Measurements from ENCODE around the gene PEMT. TPM values are rescaled to one million over a fixed set of nuclear protein-coding genes. Genes with fewer than 3 reads are reported as not detected.

PEMT gene
- total RNA-seq, 4 donors from 2014 or later: 24.6 to 32.2 (median 28.2) TPM

GRCh38 chr17:17533901-17534441, 57.5 kb downstream of the PEMT start:
- H3K27ac ChIP-seq: no peak overlapping the region

GRCh38 chr17:17532991-17533390, 58.5 kb downstream of the PEMT start:
- H3K36me3 ChIP-seq: no peaks in the 10 kb centered on the region
- WGBS, 2 donors: 79% methylated on average over 1 of the region's 1 CpG
- H3K4me3 ChIP-seq: no peak overlapping the region
- H3K27ac ChIP-seq: no peak overlapping the region
- no peaks in the 10 kb centered on the region for H3K9me3 ChIP-seq
- intact Hi-C loops (cut with DNase I): no loop called here
- TF ChIP-seq CTCF (IDR thresholded peaks at IDR 0.05) (no peak), POLR2A (IDR thresholded peaks at IDR 0.05) (no peak)
- DNase-seq: no peak
- peaks cover 0 to 4% (median 0%) of the 10 kb centered on the region in 3 donors for H3K4me1 ChIP-seq
- H3K27me3 ChIP-seq: no peaks in the 10 kb centered on the region

More at GRCh38 chr17:17533901-17534441, 57.5 kb downstream of the PEMT start:
- no peak for DNase-seq
- no peaks in the 10 kb centered on the region for H3K36me3 ChIP-seq
- no peaks in the 10 kb centered on the region for H3K27me3 ChIP-seq
- TF ChIP-seq CTCF (IDR thresholded peaks at IDR 0.05) (no peak), POLR2A (IDR thresholded peaks at IDR 0.05) (no peak)
- no peaks in the 10 kb centered on the region for H3K9me3 ChIP-seq
- no peak overlapping the region for H3K4me3 ChIP-seq
- peaks cover 0 to 11% (median 0%) of the 10 kb centered on the region in 3 donors for H3K4me1 ChIP-seq
- WGBS, 2 donors: 43 to 53% methylated on average over 1 to 3 of the region's 3 CpGs
- intact Hi-C loops (cut with DNase I): no loop called here

- WGBS, 2 donors: 89 to 94% methylated on average over 4 of the region's 4 CpGs
- DNase-seq: no peak
- intact Hi-C loops (cut with DNase I): no loop called here
- H3K27ac ChIP-seq: no peak overlapping the region
- peaks cover 0 to 6% (median 0%) of the 10 kb centered on the region in 3 donors for H3K4me1 ChIP-seq
- no peak overlapping the region for H3K4me3 ChIP-seq
- H3K9me3 ChIP-seq: no peaks in the 10 kb centered on the region
- H3K36me3 ChIP-seq: no peaks in the 10 kb centered on the region
- no peaks in the 10 kb centered on the region for H3K27me3 ChIP-seq
- TF ChIP-seq POLR2A (IDR thresholded peaks at IDR 0.05) (no peak), CTCF (IDR thresholded peaks at IDR 0.05) (no peak)
These were observed 60.4 kb downstream of the PEMT start for GRCh38 chr17:17531156-17531555.

GRCh38 chr17:17528696-17529652, 62.5 kb downstream of the PEMT start:
- WGBS, 2 donors: 80 to 89% methylated on average over 5 to 13 of the region's 22 CpGs
- Histone ChIP-seq H3K4me3 (no peak overlapping the region), H3K9me3 (no peaks in the 10 kb centered on the region), H3K4me1 (peaks cover 0 to 17% (median 0%) of the 10 kb centered on the region in 3 donors), H3K27me3 (no peaks in the 10 kb centered on the region), H3K27ac (no peak overlapping the region), H3K36me3 (no peaks in the 10 kb centered on the region)
- DNase-seq: no peak
- no peak for TF ChIP-seq POLR2A (IDR thresholded peaks at IDR 0.05)
- TF ChIP-seq CTCF (IDR thresholded peaks at IDR 0.05): no peak
- intact Hi-C loops (cut with DNase I): no loop called here

GRCh38 chr17:17527956-17528500, 63.5 kb downstream of the PEMT start:
- Histone ChIP-seq H3K27ac (no peak overlapping the region), H3K4me3 (no peak overlapping the region), H3K9me3 (no peaks in the 10 kb centered on the region), H3K4me1 (peaks cover 0 to 17% (median 0%) of the 10 kb centered on the region in 3 donors), H3K36me3 (no peaks in the 10 kb centered on the region), H3K27me3 (no peaks in the 10 kb centered on the region)
- DNase-seq: no peak
- 87 to 88% methylated on average over 9 to 16 of the region's 17 CpGs for WGBS, 2 donors
- intact Hi-C loops (cut with DNase I): no loop called here
- TF ChIP-seq POLR2A (IDR thresholded peaks at IDR 0.05) (no peak), CTCF (IDR thresholded peaks at IDR 0.05) (no peak)
